NCI-H69 (cell line): ENCODE results near the gene FUT7.
"Not testable (repeated sequence)": the region's sequence is repeated elsewhere in the genome, so short reads cannot be mapped to it uniquely, and the experiment has no call there.

Experiments
- DNase-seq: peaks from one replicate; lab custom pipeline; 2025; lab: John Stamatoyannopoulos, UW

Gene FUT7

DNA sequence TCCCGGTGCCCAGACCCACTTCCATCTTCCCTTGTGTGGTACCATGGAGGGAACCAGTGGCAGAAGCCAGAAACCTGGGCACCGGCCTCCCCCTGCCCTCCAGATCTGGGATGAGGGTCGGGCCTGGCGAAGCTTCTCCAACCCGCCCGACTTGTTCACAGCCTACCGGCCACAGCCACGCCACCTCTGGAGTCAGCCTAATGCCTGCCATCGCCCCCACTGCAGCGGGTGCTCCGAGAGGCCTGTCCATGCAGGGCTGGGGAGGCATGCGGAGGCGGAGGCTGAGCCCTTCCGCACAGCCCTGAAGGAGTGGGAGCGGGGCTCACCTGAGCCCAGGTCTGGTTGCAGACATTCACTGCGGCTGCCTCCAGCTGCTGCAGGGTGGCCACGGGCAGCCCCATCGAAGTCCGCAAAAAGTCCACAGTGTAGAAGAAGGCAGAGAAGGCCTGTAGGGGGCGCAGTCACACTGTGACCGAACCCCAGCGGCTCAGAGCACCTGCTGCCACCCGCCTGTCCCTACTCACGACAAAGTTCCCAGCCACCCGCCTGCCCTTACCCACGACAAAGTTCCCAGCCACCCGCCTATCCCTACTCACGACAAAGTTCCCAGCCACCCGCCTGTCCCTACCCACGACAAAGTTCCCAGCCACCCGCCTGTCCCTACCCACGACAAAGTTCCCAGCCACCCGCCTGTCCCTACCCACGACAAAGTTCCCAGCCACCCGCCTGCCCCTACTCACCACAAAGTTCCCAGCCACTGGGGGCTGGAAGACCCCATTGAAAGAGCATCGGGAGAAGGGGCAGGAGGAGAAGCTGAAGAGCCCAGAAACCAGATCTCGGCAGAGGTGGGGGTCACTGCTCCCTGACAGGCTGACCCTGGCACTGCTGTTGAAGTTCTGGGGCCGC lies 17.9 kb upstream of the FUT7 start:
- DNase-seq, result peak; percentile 76

- DNase-seq, result peak; percentile 65
These were observed 17.0 kb upstream of the FUT7 start for GRCh38 chr9:137048655-137049543.

- DNase-seq, result peak; percentile 90
These were observed 14.3 kb upstream of the FUT7 start, which contains the start of gene NPDC1 for GRCh38 chr9:137046088-137046787. TSS of gene NPDC1 (minus strand) at chr9:137046177. CDS start at chr9:137045989, 188 bp downstream.

- peak; percentile 82 for DNase-seq
These were observed 13.6 kb upstream of the FUT7 start for GRCh38 chr9:137045294-137046087.

DNA sequence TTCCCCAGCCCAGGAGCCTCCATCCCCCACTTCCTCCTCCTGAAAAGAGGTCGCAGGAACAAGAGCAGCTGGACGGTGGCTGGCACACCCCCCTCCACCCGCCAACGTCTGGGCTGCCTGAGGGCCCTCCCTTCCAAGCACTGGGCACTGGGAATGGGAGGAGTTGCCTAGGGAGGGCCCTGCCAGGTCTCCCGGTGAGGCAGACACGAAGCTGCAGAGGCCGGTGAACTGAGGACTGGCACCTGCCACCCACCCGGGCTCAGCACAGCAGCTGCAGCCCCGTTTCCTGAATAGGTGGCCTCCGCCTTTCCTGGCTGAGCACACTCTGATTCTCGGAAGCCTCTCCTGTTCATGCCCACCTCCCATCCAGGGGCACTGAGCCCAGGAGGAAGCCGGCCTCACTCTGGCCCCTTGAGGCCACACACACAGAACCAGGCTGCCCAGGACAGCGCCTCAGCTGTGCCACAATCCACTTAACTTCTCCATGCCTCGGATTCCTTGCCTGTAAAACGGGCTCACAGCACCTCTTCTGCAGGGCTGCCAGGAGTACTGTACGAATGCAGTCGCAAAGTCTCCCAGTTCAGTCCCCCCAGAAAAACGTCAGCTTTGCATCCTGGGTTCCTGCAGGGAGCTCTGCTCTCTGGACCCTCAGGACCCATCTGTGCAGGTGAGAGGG lies 12.8 kb upstream of the FUT7 start:
- peak; percentile 91 for DNase-seq

DNA sequence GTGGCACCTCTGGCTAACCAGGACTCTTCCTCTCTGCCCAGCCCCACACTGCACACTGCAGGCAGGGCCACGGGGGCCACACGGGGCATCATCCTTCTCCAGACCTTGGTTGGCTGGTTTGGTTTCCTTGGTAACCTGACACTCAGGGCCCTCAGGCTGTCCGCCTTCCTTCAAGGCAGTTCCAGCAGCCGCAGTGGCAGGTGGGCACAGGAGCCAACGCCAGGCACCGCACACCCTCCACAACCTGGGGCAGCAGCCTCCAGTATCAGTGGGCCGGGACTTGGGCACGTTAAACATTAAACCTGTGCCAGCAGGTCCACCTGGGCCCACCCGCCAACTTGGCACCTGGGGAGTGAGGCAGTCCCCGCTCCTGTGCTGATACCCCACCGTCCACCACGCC lies 12.1 kb upstream of the FUT7 start:
- DNase-seq, result peak; percentile 38

- no peak for DNase-seq
These were observed 11.2 kb upstream of the FUT7 start for GRCh38 chr9:137042751-137043727.

GRCh38 chr9:137041124-137041523 lies 9.2 kb upstream of the FUT7 start:
- no peak for DNase-seq

DNA sequence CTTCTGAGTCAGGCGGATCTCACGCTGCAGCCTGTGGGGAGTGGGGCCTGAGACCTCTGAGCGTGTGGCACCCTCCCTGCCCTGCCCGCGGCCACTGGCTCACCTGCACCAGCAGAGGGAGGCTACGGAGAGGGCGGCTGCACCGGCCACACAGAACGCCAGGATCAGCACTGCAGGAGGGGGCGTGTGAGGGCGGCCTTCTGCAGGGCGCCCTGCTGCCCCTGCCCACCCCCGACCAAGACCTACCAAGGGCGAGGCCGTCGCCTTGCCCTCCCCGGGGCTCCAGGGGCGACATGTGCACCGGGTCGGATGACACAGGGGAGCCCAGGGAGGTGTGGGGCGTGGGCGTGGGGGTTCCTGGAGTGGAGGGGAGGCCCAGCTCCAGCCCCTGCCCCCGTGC lies 8.7 kb upstream of the FUT7 start:
- DNase-seq, result no peak

DNA sequence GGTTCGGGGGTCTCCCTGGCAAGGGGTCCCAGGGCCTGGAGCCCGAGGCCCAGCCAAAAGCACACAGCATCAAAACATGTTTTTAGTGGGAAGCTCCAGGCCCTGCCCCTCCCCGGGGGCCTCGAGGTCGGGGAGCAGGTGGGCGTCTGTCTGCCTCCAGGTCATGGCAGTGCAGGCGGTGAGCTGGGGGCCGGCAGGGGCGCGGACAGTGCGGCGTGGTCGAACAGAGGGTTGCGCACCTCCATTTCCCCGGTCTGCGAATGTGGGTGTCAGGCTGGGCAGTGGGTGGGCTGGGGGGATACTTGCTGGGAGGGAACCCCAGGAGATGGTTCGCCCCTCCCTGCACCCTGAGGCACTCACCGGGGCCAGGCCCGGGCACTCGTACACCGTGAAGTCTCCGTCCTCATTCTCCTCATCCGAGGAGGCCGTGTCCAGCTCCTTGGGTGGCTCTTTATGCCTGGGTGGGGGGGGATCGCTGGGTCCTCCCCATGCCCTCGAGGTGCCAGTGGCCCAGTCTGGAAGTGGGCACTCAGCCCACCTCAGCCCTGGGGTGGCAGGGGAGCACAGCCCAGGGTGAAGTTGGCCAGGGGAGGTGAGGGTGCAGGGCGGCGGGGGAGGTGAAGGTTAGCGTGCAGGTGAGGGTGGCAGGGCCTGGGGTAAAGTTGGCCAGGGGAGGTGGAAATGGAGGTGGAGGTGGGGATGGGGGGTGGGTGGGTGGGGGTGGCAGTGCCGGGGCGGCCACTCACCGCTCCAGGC lies 7.9 kb upstream of the FUT7 start:
- DNase-seq, result no peak

DNA sequence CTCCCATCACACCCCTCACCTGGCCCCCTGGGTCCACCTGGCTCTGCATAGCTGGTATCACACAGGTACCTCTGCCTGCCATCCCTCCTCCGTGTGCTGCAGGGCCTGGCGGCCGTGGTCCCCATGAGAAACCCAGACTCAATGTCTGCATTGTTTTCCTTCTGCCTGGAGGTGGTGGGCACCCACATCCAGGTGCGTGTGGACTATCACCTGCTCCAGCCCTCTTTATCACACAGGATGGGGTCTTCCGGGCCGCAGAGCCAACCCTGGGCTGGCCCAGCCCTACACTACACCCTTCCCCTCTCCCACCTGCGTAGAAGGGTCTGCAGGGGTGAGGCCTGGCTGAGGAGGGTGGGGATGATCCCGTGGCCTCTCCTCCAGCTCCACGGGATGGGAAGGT lies 7.0 kb upstream of the FUT7 start:
- no peak for DNase-seq

- no peak for DNase-seq
These were observed 5.6 kb upstream of the FUT7 start for GRCh38 chr9:137037483-137037882.

DNA sequence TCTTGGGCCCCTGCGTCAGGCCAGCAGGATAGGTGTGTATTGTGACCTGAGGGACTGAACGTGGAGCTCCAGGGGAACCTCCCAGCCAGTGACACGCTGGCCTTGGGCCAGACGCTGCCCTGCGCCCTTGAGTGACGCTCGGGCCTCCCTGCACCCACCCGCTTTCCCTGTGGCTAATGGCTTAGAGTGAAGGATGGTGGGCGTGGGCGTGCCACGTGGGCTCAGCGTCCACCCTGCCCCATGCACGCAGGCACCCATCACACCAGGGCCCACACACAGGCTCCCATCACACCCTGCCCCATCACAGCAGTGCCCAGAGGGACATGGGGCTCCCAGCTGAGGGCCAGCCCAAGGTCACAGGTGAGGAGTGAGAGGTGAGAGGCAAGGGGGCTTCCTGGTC lies 5.1 kb upstream of the FUT7 start:
- no peak for DNase-seq

- DNase-seq, result no peak
These were observed 4.0 kb upstream of the FUT7 start for GRCh38 chr9:137035937-137036336.

- DNase-seq, result no peak
These were observed 3.6 kb upstream of the FUT7 start for GRCh38 chr9:137035507-137035834.

DNA sequence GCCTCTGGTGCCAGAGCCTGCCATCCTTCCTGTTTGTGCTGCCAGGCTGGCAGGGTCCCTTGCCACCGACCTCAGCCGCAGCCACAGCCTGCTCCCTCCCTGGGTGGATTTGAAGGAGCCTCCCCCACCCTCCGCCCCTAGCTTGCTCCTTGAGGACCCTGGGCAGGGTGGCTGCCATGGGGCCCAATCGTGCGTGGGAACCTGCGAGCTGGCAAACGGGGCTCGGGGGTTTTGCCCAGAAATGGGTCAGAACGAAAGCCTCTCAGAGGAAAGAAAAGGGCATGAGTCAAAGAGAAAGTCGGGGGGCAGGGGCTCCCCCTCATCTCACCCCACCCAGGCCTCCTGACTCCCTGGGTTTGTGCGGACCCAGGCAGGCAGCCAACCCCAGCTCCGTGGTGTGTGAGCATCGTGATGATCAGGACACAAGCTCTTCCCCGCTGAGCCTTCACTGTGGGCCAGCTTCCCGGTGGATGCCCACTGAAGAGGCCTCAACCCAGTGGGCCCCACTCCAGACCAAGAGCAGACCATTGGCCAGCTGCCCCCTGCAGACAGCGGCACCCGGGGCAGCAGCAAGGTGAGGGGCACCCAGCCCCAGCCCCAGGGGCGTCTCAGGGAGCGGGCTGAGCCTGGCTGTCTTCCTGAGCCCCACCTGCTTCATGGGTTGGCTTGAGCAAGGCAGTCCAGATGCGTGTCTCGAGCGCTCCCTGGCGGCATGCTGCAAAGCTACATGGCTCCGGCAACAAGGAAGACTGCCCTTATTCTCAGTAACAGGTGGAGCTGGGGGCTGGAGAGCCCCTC lies 3.0 kb upstream of the FUT7 start:
- peak; percentile 91 for DNase-seq

GRCh38 chr9:137034039-137034708 lies 2.3 kb upstream of the FUT7 start:
- peak; percentile 69 for DNase-seq

DNA sequence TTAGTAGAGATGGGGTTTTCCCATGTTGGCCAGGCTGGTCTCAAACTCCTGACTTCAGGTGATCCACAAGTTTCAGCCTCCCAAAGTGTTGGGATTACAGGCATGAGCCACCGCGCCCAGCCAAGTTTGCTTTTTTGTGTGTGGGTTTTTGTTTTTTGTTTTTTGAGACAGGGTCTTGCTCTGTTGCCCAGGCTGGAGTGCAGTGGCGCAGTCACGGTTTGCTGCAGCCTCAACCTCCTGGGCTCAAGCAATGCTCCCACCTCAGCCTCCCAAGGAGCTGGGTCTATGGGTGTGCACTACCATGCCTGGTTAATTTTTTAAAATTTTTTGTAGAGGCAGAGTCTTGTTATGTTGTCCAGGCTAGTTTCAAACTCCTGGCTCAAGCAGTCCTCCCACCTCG lies 1.6 kb upstream of the FUT7 start:
- not testable (repeated sequence) for DNase-seq
